Kidney glomerular epithelial cell (primary cell): ENCODE data around the gene THAP7.

Experiments used
- DNase-seq: peaks from one replicate; lab custom pipeline; 2025; lab: John Stamatoyannopoulos, UW

Gene THAP7

GRCh38 chr22:20993304-20994127, 8.4 kb downstream of the THAP7 start:
- no peak for DNase-seq

- DNase-seq: no peak
Measured at GRCh38 chr22:20992456-20993303, 9.2 kb downstream of the THAP7 start.

DNA sequence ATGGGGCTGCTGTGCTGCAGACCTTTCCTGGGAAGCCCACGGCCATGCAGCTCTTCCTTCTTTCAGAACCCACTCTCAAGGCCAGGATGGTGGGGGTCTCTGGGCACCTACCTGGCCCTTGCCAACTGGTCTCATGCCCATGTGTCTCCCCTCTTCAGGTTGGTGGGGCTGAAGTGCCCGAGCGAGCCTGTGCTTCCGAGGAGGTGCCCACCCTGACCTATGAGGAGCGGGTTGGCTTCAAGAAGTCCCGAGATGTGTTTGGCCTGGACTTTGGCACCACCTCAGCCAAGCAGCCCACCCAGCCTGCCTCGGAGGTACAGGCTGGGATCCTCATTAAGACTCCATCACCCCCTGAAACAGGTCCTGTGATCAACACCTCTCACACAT, 9.9 kb downstream of the THAP7 start:
- no peak for DNase-seq

GRCh38 chr22:20991252-20992055, 10.5 kb downstream of the THAP7 start:
- no peak for DNase-seq

DNA sequence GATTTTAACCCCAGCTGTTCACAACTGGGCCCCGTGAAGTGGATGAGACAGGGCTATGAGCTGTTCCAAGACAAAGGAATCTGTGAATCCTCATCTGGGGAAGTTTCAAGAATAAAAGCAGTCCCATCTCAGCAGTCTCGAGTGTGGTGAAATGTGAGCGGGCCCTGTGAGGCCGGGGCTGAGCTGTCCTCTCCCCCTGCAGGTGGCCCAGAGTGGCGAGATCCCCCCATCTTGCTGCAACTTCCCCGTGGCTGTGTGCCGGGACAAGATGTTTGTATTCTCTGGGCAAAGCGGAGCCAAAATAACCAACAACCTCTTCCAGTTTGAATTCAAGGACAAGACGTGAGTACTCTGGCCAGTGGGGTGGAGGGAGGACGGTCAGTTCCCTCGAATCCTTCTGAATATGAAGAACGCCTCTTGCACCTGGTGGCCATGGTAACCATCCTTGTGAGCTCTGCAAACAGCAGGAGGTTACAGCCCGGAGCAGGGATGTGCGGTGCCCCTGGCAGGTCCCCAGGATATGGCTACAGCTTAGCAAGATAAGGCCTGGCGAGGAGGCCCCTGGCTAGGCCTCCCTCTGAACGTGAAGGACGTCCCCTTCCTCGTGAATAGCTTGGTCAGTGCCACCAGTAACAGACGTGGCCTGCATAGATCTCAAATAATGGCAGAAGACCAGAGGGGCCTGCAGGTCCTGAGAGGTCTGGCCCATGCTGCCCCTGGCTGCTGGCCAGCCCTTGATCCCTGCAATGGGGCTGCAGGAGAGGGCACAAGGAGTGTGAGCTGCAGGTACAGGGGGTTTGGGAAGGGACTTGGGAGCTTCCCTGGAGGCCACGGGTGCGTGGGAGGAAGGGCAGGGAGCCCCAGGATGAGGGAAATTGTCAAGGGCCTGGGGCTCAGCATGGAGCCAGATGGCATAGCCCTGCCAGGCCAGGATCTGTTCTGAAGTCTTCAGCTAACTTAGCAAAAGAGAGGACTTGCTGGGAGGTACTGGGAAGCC, 11.4 kb downstream of the THAP7 start:
- DNase-seq: no peak

DNA sequence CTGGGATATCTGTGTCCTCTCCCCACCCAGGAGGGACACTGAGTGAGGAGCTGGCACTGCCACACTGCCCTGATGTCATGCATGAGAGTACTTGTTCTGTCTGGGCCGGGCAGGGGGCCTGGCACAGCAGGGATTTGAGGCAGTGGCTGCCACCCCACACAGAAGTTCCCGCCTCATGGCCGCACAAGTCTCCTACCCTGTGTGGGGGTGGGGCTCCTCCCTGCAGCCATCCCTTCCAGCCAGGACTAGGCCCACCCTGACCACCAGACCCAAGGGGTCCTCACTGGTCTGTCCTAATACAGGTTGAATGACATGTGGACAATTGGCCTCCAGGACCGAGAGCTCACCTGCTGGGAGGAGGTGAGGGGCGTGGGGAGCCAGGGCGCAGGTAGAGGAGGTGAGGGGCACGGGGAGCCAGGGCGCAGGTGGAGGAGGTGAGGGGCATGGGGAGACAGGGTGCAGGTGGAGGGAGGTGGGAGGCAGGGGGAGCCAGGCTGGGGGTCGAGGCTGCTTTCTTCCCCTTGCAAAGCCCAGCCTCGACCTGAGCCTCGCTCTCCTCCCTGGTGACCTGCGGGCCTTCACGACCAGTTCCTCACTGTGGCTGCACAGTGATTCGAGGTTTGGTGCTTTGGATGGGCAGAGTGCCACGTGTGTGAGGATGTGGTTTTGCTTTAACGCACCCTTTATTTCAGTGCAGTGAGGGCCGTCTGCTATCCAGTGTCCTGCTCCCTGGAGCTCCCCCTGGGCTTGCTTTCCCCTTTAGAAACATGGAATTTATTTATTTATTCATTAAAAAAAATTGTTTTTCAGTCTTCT, 12.4 kb downstream of the THAP7 start:
- DNase-seq: no peak

- no peak for DNase-seq
Measured at GRCh38 chr22:20988573-20989322, 13.2 kb downstream of the THAP7 start.

GRCh38 chr22:20987375-20987774, 14.5 kb downstream of the THAP7 start:
- no peak for DNase-seq

DNA sequence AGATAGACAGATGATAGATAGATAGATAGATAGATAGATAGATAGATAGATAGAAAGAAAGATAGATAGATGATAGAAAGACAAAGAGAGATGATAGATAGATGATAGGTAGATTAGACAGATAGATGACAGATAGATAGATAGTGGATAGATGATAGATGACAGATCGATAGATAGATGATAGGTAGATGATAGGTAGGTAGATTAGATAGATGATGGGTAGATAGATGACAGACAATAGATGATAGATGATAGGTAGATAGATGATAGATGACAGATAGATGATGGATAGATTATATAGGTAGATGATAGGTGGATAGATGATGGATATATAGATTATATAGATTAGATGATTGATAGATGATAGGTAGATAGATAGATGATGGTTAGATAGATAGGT, 15.6 kb downstream of the THAP7 start:
- DNase-seq: no peak

DNA sequence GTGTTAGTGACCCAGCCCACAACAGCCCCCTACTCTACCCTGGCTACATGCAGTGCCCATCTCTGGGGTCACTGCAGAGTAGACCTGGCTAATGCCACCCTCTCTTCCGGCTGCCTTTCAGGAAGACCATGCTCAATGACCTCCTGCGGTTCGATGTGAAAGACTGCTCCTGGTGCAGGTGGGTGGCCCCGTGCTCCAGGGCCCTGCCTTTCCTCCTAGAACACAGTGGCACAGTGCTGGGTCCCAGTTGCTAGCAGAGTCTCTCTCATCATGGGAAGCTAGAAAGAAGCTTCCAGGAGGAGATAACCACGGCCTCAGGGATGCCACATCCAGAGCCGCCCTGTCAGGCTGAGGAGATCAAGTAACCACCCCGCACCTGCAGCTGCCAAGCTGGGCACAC, 16.2 kb downstream of the THAP7 start:
- DNase-seq: no peak

DNA sequence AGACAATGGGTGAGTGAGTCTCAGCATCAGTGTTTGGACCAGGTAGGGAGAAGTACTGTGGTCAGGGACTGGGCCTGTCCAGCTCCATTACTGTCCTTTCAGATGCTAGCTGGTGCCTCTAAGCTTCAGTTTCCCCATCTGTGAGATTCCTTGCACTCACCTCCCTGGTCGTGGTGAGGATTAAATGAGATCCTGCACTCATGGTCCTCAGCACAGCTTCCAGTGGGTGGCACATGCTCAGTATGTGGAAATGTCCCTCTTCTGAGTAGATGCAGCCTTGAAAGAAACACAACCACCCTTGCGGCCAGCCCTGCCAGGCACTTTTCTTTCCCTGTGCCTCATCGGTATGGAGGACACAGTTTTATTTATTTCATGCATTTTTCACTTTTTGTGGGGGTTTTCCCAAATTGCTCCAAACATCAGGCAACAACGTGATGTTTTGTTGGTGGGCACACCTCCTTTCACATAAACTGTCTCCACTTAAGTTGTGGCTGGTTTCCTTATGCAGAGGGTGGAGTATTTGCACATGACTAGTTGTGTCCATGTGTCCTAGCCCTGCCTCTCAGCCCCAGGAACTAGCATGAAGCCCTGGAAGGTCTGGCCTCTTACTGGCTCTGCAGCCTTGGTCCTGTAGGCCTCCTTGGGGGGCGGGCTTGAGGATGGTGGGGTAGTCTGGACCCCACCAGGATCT, 18.7 kb downstream of the THAP7 start:
- no peak for DNase-seq

DNA sequence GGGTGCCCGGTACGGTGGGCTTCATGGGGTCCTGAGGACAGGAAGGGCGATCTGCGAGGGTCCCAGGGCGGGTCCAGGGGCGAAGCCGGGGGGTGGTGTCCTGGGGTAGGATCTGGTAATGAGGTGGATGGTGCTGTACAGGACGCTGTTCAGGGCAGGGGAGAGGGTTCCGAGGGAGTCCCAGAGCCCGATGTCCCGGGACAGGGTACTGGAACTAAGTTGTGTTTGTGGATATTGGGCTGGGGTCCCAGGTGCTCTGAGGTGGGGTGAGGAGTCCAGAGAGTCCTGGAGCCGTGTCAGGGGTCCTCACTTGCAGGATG, 19.4 kb downstream of the THAP7 start:
- DNase-seq: no peak

GRCh38 chr22:20981787-20982562, 19.9 kb downstream of the THAP7 start, which contains the start of gene LZTR1:
Gene LZTR1, plus strand, starts transcription at chr22:20982297. Its CDS starts 75 bp downstream, at chr22:20982372.
- peak; percentile 70 for DNase-seq

- DNase-seq: no peak
Measured at GRCh38 chr22:20980938-20981722, 20.8 kb downstream of the THAP7 start.

DNA sequence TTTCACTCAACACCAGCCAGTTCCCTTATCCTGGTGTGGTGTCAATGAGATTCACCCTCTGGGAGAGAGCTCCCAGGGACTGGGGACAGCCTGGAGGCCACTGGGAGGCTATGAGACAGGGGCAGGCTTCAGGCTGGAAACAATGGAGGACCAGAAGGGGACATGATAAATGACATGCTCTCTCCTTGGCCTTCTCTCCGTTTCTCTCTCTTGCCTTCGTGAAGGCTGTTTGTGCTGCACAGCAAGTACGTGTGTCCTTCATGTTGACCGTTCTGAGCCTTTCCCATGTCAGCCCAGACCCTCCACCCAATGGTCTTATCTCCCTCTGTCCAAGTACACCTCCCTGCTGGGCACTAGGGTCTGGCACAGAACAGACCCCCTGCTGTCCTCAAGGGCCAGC, 21.4 kb downstream of the THAP7 start:
- DNase-seq: no peak

- no peak for DNase-seq
Measured at GRCh38 chr22:20979940-20980453, 21.9 kb downstream of the THAP7 start.

- peak; percentile 7 for DNase-seq
Measured at GRCh38 chr22:20979243-20979809, 22.6 kb downstream of the THAP7 start.
